RCC 7860 (cell line): ENCODE data around the gene IL18BP.

Source experiments
- DNase-seq: peaks from one replicate; pipeline ENCODE4 v3.0.0-alpha.2; 2015; ENCODE audit warnings: low spot score
- FAIRE-seq: peaks from 2 replicates; lab custom pipeline; 2012; peaks lifted over from hg19 to GRCh38; lab: Jason Lieb, UNC

The IL18BP gene

GRCh38 chr11:71996517-71996916, 2.2 kb upstream of the IL18BP start:
- FAIRE-seq (no peak), DNase-seq (no peak)

DNA sequence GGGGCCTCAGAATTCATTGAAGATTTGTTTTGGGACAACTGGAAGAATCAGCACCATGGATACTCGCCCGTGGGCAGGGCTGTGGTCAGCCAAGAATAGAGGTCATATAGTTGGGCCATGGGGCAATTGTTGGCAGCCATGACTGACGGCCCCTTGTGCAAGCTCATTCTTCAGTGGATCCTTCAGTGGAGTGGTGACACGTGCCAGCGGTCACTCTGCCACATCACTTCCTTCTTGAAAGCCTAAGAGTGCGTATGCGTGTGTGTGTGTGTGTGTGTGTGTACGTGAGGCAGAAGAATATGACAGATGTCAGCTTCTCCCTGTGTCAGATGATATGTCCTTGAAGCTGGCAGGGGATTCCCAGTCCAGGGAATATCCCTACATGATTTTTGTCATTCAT, 1.8 kb upstream of the IL18BP start:
- FAIRE-seq (no peak), DNase-seq (no peak)

GRCh38 chr11:71997594-71997993, 1.1 kb upstream of the IL18BP start:
- DNase-seq, result no peak
- no peak for FAIRE-seq

DNA sequence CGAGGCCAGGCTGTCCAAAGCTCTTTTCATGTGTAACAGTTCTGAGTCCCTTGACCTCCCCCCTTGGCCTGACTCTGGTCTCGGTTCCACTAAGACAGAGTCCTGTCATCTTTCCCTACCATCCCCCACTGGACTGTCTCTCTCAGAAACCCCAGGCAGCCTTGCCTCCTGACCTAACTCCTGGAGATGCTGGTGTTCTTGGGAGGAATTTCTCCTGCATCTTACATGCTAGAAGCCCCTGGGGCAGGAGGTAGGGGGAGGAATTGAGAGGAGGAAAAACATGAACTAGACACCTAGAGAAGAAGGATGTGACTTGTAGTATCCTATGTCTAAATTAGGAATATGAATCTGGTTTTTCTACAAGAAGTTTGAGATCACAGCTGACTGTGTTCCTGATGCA, 648 bp upstream of the IL18BP start:
- DNase-seq (no peak), FAIRE-seq (no peak)

- DNase-seq, result no peak
Measured at GRCh38 chr11:71999362-71999761, 653 bp downstream of the IL18BP start.

DNA sequence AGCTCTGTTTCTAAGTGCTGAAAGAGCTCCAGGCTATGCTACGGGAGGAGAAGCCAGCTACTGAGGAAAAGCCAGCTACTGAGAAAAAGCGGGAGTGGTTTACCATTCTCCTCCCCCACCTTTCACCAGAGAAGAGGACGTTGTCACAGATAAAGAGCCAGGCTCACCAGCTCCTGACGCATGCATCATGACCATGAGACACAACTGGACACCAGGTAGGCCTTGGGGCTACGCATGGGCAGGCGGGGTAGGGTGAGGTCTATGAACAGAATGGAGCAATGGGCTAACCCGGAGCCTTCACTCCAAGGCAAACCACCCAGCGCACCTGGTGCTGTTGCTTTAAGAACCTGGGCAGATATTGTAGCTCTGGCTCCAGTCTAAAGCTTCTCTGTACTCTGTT, 1.1 kb downstream of the IL18BP start:
- DNase-seq (no peak), FAIRE-seq (no peak)

More at GRCh38 chr11:71999362-71999761, 653 bp downstream of the IL18BP start:
- FAIRE-seq, result no peak

GRCh38 chr11:72000202-72000867, 1.6 kb downstream of the IL18BP start:
- FAIRE-seq, result no peak
- no peak for DNase-seq

- DNase-seq (no peak), FAIRE-seq (no peak)
Measured at GRCh38 chr11:72001285-72001684, 2.6 kb downstream of the IL18BP start.

DNA sequence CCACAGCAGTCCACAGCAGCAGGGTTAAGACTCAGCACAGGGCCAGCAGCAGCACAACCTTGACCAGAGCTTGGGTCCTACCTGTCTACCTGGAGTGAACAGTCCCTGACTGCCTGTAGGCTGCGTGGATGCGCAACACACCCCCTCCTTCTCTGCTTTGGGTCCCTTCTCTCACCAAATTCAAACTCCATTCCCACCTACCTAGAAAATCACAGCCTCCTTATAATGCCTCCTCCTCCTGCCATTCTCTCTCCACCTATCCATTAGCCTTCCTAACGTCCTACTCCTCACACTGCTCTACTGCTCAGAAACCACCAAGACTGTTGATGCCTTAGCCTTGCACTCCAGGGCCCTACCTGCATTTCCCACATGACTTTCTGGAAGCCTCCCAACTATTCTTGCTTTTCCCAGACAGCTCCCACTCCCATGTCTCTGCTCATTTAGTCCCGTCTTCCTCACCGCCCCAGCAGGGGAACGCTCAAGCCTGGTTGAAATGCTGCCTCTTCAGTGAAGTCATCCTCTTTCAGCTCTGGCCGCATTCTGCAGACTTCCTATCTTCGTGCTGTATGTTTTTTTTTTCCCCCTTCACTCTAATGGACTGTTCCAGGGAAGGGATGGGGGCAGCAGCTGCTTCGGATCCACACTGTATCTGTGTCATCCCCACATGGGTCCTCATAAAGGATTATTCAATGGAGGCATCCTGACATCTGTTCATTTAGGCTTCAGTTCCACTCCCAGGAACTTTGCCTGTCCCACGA, 3.3 kb downstream of the IL18BP start:
- DNase-seq, result no peak
- FAIRE-seq, result no peak

GRCh38 chr11:72002841-72003775, 4.4 kb downstream of the IL18BP start:
- no peak for DNase-seq
- FAIRE-seq, result no peak

DNA sequence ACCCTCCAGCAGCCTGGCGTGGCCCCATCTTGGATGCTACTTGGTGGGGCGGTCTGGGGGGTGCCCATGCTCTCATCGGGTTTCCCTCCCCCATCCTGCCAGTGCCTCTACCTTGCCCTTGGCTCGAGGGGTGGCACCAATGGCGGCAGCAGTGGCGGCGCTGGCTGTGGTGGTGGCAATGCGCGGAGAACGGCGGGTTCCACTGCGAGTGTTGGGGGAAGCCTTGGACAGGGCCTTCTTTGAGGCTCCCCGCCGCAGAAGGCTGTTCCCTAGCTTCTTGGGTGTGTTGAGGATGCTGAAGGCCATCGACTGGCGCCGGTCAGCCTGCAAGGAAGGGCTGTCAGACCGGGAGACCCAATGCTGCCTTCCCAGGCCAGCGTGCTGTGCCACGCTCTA, 5.1 kb downstream of the IL18BP start:
- DNase-seq (no peak), FAIRE-seq (no peak)

DNA sequence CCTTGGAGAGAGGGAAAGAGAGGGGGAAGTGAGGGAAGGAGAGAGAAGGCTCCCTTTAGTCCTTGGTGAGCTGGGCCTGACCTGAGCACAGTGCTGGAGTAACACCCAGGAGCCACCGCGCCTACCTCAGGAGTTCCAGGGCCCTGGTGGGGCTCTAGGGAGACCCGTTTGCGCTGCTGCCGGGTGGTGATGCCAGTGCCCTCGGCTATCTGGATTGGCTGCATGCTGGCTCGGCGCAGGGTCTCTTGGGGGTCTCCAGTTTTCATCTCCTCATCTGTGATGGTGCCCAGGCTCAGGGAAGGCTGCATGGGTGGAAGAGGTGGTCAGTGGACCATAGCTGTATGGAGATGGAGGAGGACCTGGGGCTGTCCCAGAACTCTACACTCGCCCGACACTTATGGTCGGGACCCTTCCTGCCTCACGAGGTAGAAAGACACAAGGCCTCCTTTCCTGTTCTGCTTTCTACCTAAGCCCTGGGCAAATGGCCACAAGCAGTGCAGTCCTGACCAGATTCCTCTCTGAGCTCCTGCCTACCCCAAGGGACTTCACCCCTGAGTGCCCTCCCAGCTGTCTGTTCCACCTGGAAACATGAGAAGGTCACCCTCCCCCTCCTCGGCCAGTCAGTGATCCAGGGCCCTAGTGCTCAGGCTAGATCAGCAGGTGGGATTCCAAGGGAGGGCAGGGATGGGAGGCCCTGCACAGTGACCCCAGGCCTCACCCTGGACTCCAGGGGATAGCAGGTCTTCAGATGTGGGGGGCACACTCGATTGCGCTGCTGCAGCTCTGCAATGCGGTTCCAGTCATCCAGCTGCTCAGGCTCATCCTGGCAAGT, 6.0 kb downstream of the IL18BP start:
- FAIRE-seq (no peak), DNase-seq (no peak)

DNA sequence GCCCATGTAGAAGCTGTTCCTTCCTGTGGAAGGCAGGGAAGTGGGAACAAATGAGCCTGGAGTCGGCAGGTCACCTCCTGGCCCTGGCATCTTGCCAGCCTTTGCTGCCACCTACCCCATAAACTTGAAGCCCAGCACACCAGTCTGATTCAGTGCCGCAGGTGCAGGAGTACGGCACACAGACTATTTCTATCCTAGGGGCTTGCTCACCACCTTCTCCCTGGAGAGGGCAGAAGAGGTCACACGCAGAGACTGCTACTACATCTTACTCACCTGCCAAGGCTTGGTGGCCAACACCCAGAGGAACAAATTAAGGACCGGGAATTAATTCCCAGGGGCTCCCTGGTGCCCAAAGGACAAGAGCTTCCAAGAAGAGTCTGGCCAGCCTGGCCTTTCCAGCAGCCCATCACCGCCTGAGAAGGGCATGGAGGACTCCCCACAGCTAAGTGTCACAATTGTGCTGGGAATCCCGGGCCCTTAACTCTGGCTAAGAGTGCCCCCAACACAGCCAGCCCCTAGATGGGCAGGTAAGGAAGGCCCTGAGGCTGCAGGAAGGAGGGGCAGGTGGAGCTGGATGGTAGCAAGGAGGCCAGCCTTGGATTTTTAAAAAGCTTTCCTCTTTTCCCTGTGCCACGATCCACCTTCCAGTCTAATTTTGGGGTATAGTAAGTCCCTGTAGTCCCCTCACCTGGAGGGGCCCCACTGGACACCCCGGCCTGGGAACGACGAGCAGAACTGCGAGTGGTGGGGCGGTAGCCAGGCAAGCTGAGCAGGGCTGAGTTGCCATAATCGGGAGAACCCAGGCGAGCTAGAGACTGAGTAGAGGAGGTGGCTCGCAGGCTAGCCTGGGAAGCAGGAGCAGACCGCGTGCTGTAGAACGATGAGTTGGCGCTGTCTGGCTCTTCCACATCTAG, 6.9 kb downstream of the IL18BP start:
- DNase-seq (no peak), FAIRE-seq (no peak)

GRCh38 chr11:72006309-72007088, 7.8 kb downstream of the IL18BP start:
- no peak for FAIRE-seq
- DNase-seq, result no peak

- no peak for FAIRE-seq
- DNase-seq, result no peak
Measured at GRCh38 chr11:72007089-72007476, 8.4 kb downstream of the IL18BP start.

- no peak for FAIRE-seq
- no peak for DNase-seq
Measured at GRCh38 chr11:72007587-72007986, 8.9 kb downstream of the IL18BP start.

DNA sequence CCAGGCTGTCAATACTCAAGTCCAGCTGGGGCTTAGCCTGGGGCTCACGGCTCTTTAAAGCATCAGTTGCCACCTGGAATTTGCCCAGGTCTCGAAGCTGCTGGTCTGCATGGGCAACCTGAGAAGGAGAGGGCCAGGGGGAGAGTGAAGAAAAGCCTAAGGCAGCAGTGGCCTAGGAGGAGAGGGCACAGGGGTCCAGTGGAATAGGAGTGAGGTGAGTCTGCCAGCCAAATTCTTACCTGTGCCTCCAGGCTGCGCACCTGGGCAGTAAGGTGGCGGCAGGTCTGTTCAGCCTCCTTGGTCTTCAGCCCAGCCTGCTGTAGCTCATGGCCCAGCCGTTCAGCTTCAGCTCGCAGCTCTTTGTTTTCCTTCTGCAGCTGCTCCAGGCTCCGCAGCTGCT, 10.0 kb downstream of the IL18BP start:
- no peak for FAIRE-seq
- no peak for DNase-seq

DNA sequence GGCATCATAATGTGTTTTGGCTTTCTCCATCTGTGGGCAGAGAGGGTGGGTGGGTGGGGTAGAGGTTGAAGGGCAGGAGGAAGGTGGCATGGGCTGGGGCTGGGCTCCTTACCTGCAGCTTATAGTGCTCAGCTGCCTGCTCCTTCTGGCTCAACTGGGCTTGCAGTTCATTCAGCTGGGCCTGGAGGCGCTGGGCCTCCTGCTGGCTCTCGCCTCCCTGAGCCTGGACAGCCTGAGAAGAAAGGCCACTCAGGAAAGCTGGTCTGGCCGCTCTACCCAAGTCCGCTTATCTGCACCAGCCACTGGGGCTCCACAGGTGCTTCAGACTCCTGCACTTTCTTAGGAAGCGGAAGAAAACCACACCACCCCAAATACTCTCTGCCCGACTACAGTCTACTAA, 10.4 kb downstream of the IL18BP start:
- FAIRE-seq, result no peak
- no peak for DNase-seq
